Neural cell (in vitro differentiated cells): ENCODE data around the gene SHTN1.

Source experiments
- TAF1 ChIP-seq: IDR thresholded peaks from 2 replicates; pipeline ENCODE4 v1.6.1; 2012; ENCODE audit warnings: low read depth
- TF ChIP-seq, protein P1 (sequence below): fragments of 450-650 bp; IDR thresholded peaks from 2 replicates; pipeline ENCODE4 v1.5.1; 2014; ENCODE audit warnings: antibody characterized with exemption, mild to moderate bottlenecking, moderate library complexity; ENCODE audit not compliant: poor library complexity, severe bottlenecking

DNA sequence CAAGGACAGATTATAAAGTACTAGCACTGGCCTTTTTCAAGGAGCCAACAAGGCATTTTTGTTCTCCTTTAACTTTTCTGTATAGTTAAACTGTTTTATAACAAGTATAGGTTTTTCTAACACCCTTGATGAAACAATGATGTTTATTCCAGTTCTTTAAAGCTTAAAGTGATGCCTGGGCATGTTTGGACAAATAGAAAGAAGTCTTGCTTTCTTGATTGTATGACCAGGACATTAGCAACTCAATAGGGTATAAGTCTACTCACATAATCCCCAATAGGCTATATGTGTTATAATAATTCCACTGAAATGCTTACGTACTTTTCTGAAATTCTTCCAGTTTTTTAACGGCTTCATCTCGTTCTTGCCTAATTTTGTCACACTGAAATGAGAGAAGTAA lies 36.7 kb downstream of the SHTN1 start:
- TF ChIP-seq TAF1, result no peak
- TF ChIP-seq, protein P1, sequence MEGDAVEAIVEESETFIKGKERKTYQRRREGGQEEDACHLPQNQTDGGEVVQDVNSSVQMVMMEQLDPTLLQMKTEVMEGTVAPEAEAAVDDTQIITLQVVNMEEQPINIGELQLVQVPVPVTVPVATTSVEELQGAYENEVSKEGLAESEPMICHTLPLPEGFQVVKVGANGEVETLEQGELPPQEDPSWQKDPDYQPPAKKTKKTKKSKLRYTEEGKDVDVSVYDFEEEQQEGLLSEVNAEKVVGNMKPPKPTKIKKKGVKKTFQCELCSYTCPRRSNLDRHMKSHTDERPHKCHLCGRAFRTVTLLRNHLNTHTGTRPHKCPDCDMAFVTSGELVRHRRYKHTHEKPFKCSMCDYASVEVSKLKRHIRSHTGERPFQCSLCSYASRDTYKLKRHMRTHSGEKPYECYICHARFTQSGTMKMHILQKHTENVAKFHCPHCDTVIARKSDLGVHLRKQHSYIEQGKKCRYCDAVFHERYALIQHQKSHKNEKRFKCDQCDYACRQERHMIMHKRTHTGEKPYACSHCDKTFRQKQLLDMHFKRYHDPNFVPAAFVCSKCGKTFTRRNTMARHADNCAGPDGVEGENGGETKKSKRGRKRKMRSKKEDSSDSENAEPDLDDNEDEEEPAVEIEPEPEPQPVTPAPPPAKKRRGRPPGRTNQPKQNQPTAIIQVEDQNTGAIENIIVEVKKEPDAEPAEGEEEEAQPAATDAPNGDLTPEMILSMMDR, result no peak
